Uterus (tissue), 4 donors: ENCODE results near the gene BRD7. TPM values are rescaled to one million over a fixed set of nuclear protein-coding genes. Genes with fewer than 3 reads are reported as not detected.

Source experiments
- DNase-seq, 2 donors: peaks; one replicate each; pipeline ENCODE4 v3.0.0-alpha.2; 2019 to 2020
- H3K27ac ChIP-seq, 2 donors: fragments of 200-600 bp; sonication (generic); 1 replicate in 1 of 2; 2 replicates in 1 of 2; pipeline ENCODE4 v1.5.1; 2016 to 2018
- H3K27me3 ChIP-seq, 2 donors: fragments of 200-600 bp; sonication (generic); one replicate each; pipeline ENCODE4 v1.5.1; 2018 to 2019; ENCODE audit warnings: control low read depth in 1 of 2
- H3K36me3 ChIP-seq, 2 donors: fragments of 200-600 bp; sonication (generic); one replicate each; pipeline ENCODE4 v1.5.1; 2019; ENCODE audit warnings: control low read depth in 1 of 2
- H3K4me1 ChIP-seq, 2 donors: fragments of 200-600 bp; sonication (generic); one replicate each; pipeline ENCODE4 v1.5.1; 2018 to 2019; ENCODE audit warnings: control low read depth in 1 of 2
- H3K4me3 ChIP-seq, 2 donors: fragments of 200-600 bp; sonication (generic); 1 replicate in 1 of 2; 2 replicates in 1 of 2; pipeline ENCODE4 v1.5.1; 2018 to 2019; ENCODE audit warnings: mild to moderate bottlenecking in 1 of 2
- H3K9me3 ChIP-seq, 2 donors: fragments of 200-600 bp; sonication (generic); one replicate each; pipeline ENCODE4 v1.5.1; 2019; ENCODE audit warnings: control low read depth in 1 of 2
- CTCF ChIP-seq, 4 experiments: fragments of 200-600 bp in 2 of 4; fragments of 450-650 bp in 2 of 4; sonication (generic) in 2 of 4; IDR thresholded peaks; one replicate each; pipeline ENCODE4 v1.5.1; 2016 to 2019; ENCODE audit warnings: antibody characterized with exemption in 4 of 4, mild to moderate bottlenecking in 2 of 4, moderate library complexity in 1 of 4
- POLR2A ChIP-seq, 2 donors: fragments of 450-650 bp; IDR thresholded peaks; one replicate each; pipeline ENCODE4 v1.6.1; 2016; ENCODE audit warnings: antibody characterized with exemption in 2 of 2, mild to moderate bottlenecking in 1 of 2, moderate library complexity in 1 of 2
- intact Hi-C: fragments of 100-400 bp; cut with DNase I; formaldehyde crosslinking; loops from one replicate; pipeline ENCODE4 v1.15.1; 2023; ENCODE audit warnings: low total_unique reads
- total RNA-seq, 4 donors: library from RNA; depleted of rRNA in 3 of 4; stranded (reverse); fragments of >200 nt in 3 of 4; gene quantifications; one replicate each; pipeline versions ENCODE4 v1.1.0 to v1.2.4, GENCODE V29; 2014 to 2023
- donor health status: DM: yes; HTN: yes; CAD: no.

BRD7 gene
- total RNA-seq, 4 donors from 2014 or later = 26.9 to 74.8 (median 40.3) TPM

- DNase-seq = peak; percentile 10 to 12
- Histone ChIP-seq H3K27me3 (no peaks in the 10 kb centered on the region), H3K9me3 (no peaks in the 10 kb centered on the region), H3K27ac (no peak overlapping the region), H3K4me3 (no peak overlapping the region), H3K36me3 (no peaks in the 10 kb centered on the region), H3K4me1 (no peaks in the 10 kb centered on the region)
- TF ChIP-seq CTCF (IDR thresholded peaks at IDR 0.05) = no peak
- no peak for TF ChIP-seq POLR2A (IDR thresholded peaks at IDR 0.05)
- intact Hi-C loops = no loop called here
Observed at GRCh38 chr16:50303605-50304466, 65.0 kb downstream of the BRD7 start.

DNA sequence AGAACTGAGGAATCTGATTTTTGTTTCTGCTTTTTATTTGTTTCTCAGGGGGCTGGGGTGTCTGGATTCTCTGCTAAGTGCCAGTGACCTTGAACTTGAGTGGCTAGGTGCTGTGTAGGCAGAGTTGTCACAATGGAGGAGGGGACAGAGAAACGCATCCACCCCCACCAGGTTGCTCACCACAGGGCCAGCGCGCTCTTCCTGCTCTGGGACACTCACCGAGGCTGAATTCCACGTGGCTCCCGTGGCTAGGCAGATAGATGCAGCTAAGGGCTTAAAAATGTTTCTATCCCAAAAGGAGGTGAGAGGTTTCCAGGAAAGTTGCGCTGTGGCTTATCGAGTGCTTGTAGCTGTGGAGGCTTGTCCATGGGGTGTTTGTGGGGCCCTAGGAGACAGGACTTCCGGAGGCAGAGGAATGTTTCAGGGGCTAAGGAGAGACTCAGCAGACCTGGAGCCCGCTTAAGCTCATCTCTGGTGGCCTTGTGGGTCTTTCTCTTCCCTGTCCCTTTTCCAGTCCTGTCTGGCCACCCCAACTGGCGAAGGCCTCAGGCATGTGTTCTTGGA lies 65.7 kb downstream of the BRD7 start:
- Histone ChIP-seq H3K27ac (no peak overlapping the region), H3K4me1 (no peaks in the 10 kb centered on the region), H3K36me3 (no peaks in the 10 kb centered on the region), H3K27me3 (no peaks in the 10 kb centered on the region), H3K4me3 (no peak overlapping the region), H3K9me3 (no peaks in the 10 kb centered on the region)
- peak; percentile 2 to 5 for DNase-seq
- intact Hi-C loops = no loop called here
- no peak for TF ChIP-seq POLR2A (IDR thresholded peaks at IDR 0.05)
- no peak for TF ChIP-seq CTCF (IDR thresholded peaks at IDR 0.05)

- Histone ChIP-seq H3K27me3 (no peaks in the 10 kb centered on the region), H3K4me1 (no peaks in the 10 kb centered on the region), H3K9me3 (no peaks in the 10 kb centered on the region), H3K36me3 (no peaks in the 10 kb centered on the region), H3K4me3 (no peak overlapping the region), H3K27ac (no peak overlapping the region)
- TF ChIP-seq POLR2A (IDR thresholded peaks at IDR 0.05) = no peak
- TF ChIP-seq CTCF (IDR thresholded peaks at IDR 0.05) = no peak
- intact Hi-C loops = no loop called here
- peak; percentile 7 for DNase-seq
Observed at GRCh38 chr16:50302472-50303005, 66.2 kb downstream of the BRD7 start.

DNA sequence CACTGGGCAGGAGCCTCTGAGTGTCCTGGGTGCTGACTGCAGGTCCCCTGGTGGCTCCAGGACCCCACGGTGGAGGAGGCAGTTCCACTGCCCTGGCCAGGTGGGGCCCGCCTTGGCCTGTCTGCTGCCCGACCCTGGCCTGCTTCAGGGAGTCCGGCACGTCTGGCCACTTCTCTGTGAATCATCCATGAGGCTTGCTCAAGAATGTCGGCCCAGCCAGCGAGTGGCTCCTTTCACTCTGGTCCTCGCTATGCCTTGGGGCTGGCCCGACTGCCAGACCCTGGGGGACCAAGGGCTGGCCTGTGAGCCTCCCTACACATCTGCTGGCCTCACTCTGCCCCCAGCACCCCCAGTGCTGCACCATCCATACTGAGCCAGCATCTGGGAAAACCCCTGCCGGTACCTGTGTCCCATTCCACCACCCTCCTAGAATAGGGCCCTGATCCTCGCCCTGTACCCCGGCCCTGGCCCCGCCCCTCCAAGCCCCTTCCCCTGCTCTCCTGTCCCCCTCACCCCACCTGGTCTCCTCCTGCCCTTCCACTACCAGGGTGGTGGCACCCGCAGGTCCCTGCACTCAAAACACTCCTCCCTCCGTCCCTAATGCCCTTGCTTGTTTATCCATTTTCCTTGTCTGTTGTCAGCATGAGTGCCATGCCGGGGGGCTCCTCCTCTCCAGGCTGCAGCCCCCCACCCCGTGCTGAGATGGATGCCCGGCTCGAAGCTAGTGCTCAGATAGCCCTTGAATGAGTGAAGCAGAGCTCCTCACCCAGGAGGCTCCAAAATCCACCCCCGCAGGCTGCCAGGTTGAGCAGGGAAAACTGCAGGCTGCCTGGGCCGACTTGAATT lies 66.9 kb downstream of the BRD7 start:
- TF ChIP-seq POLR2A (IDR thresholded peaks at IDR 0.05) (no peak), CTCF (IDR thresholded peaks at IDR 0.05) (no peak)
- H3K4me3 ChIP-seq = no peak overlapping the region
- no peak overlapping the region for H3K27ac ChIP-seq
- H3K36me3 ChIP-seq = no peaks in the 10 kb centered on the region
- H3K9me3 ChIP-seq = no peaks in the 10 kb centered on the region
- peak in 1 of 2 donors; percentile 27 for DNase-seq
- no peaks in the 10 kb centered on the region for H3K27me3 ChIP-seq
- intact Hi-C loops = no loop called here
- no peaks in the 10 kb centered on the region for H3K4me1 ChIP-seq
